ENCODE results near the gene CHMP6. TPM values are rescaled to one million over a fixed set of nuclear protein-coding genes. Genes with fewer than 3 reads are reported as not detected.

The CHMP6 gene
- total and polyA plus RNA-seq, 8 donors: 5.4 to 117 (median 24.5) TPM

- 80 to 87% (median 81%) methylated on average over 11 of the region's 11 CpGs for WGBS, 5 donors
- TF ChIP-seq POLR2A (IDR thresholded peaks at IDR 0.05) (no peak), EP300 (IDR thresholded peaks at IDR 0.05) (no peak), POLR2AphosphoS5 (IDR thresholded peaks at IDR 0.05) (no peak)
- TF ChIP-seq, protein P1, sequence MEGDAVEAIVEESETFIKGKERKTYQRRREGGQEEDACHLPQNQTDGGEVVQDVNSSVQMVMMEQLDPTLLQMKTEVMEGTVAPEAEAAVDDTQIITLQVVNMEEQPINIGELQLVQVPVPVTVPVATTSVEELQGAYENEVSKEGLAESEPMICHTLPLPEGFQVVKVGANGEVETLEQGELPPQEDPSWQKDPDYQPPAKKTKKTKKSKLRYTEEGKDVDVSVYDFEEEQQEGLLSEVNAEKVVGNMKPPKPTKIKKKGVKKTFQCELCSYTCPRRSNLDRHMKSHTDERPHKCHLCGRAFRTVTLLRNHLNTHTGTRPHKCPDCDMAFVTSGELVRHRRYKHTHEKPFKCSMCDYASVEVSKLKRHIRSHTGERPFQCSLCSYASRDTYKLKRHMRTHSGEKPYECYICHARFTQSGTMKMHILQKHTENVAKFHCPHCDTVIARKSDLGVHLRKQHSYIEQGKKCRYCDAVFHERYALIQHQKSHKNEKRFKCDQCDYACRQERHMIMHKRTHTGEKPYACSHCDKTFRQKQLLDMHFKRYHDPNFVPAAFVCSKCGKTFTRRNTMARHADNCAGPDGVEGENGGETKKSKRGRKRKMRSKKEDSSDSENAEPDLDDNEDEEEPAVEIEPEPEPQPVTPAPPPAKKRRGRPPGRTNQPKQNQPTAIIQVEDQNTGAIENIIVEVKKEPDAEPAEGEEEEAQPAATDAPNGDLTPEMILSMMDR (IDR thresholded peaks at IDR 0.05): no peak
- intact Hi-C loops (cut with DNase I; ENCODE audit: low total_unique reads): no loop called here
- H3K4me3 ChIP-seq: no peak overlapping the region
- no peaks in the 10 kb centered on the region for H3K36me3 ChIP-seq
- no peak overlapping the region for H3K27ac ChIP-seq
- DNase-seq: no peak
- H3K9me3 ChIP-seq: peaks cover 0 to 14% (median 5%) of the 10 kb centered on the region in 4 donors
- H3K4me1 ChIP-seq: peaks cover 13 to 18% (median 15%) of the 10 kb centered on the region in 4 donors
- H3K27me3 ChIP-seq: peaks cover 6 to 31% (median 29%) of the 10 kb centered on the region in 3 donors
Observed at GRCh38 chr17:81008140-81008539, 16.5 kb downstream of the CHMP6 start.

DNA sequence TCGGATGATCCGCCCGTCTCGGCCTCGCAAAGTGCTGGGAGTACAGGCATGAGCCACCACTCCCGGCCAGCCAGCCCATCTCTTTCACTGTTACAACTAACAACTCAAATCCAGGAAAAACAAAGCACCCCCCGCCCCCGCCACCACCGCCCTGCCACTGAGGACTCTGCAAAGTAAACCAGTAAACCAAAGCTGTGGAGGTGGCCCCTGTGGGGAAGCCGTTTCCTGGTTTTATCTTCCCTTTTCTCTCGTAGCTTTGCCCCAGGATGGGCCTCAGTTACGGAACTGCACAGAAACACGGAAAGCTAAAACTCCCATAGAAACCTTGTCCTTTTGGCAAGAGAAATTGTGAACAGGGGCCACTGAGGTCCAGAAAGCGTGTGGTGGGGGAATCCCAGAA, 17.5 kb downstream of the CHMP6 start:
- Histone ChIP-seq H3K4me3 (no peak overlapping the region), H3K4me1 (peaks cover 5 to 8% (median 6%) of the 10 kb centered on the region in 4 donors), H3K36me3 (no peaks in the 10 kb centered on the region), H3K9me3 (peaks cover 0 to 14% (median 5%) of the 10 kb centered on the region in 4 donors), H3K27me3 (peaks cover 5 to 21% (median 19%) of the 10 kb centered on the region in 3 donors), H3K27ac (no peak overlapping the region)
- WGBS, 5 donors: 81 to 88% (median 87%) methylated on average over 14 of the region's 14 CpGs
- DNase-seq: no peak
- TF ChIP-seq EP300 (IDR thresholded peaks at IDR 0.05): no peak
- TF ChIP-seq, protein P1 (IDR thresholded peaks at IDR 0.05): no peak
- no peak for TF ChIP-seq POLR2AphosphoS5 (IDR thresholded peaks at IDR 0.05)
- TF ChIP-seq POLR2A (IDR thresholded peaks at IDR 0.05): no peak
- intact Hi-C loops (cut with DNase I; ENCODE audit: low total_unique reads): no loop called here

DNA sequence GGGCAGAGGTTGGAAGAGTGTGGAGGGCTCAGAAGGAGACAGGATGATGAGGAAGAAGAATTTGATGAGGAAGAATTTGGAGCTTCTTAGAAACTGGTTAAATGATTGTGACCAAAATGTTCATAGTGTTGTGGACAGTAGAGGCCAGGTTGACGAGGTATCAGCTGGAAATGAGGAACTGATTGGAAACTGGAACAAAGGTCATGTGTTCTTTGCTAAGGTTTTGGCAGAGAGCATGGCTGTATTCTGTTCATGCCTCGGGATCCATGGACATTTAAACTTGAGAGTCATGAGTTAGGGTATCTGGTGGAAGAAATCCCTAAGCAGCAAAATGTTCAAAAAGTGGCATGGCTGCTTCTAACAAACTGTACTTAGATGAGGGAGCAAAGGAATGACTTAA, 19.3 kb downstream of the CHMP6 start:
- TF ChIP-seq POLR2AphosphoS5 (IDR thresholded peaks at IDR 0.05): no peak
- TF ChIP-seq POLR2A (IDR thresholded peaks at IDR 0.05): no peak
- TF ChIP-seq, protein P1 (IDR thresholded peaks at IDR 0.05): no peak
- no peak for TF ChIP-seq EP300 (IDR thresholded peaks at IDR 0.05)
- Histone ChIP-seq H3K27me3 (peaks cover 0 to 3% (median 2%) of the 10 kb centered on the region in 3 donors), H3K27ac (no peak overlapping the region), H3K36me3 (no peaks in the 10 kb centered on the region), H3K4me1 (no peaks in the 10 kb centered on the region), H3K4me3 (no peak overlapping the region), H3K9me3 (peaks cover 0 to 14% (median 5%) of the 10 kb centered on the region in 4 donors)
- no peak for DNase-seq
- intact Hi-C loops (cut with DNase I; ENCODE audit: low total_unique reads): no loop called here
- WGBS, 5 donors: 48 to 72% (median 60%) methylated on average over 2 of the region's 2 CpGs

DNA sequence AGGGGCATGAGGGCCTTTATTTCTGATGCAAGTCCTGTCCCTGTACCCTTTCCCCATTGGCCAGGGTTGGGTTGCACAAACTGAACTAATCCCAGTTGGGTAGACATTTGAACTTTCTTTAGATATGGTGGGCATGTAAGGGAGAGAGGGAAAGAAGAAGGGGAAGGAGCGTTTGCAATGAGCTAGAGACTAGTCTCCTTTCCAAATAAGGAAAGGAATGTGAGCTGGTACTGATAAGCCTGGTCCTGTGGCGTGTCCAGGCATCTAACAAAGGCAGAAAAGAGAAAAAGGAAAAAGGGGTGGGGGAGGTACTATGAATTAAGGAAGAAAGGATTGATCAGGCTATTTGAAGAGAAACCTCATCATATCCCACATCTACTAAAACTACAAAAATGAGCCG, 20.3 kb downstream of the CHMP6 start:
- H3K27me3 ChIP-seq: no peaks in the 10 kb centered on the region
- 48 to 64% (median 51%) methylated on average over 3 of the region's 3 CpGs for WGBS, 5 donors
- no peaks in the 10 kb centered on the region for H3K4me1 ChIP-seq
- no peak overlapping the region for H3K27ac ChIP-seq
- TF ChIP-seq EP300 (IDR thresholded peaks at IDR 0.05) (no peak), POLR2A (IDR thresholded peaks at IDR 0.05) (no peak), POLR2AphosphoS5 (IDR thresholded peaks at IDR 0.05) (no peak)
- TF ChIP-seq, protein P1 (IDR thresholded peaks at IDR 0.05): no peak
- H3K9me3 ChIP-seq: peaks cover 0 to 14% (median 5%) of the 10 kb centered on the region in 4 donors
- no peak for DNase-seq
- H3K36me3 ChIP-seq: no peaks in the 10 kb centered on the region
- intact Hi-C loops (cut with DNase I; ENCODE audit: low total_unique reads): no loop called here
- H3K4me3 ChIP-seq: no peak overlapping the region
